LNCaP clone FGC (cell line): ENCODE results near the gene INCENP.

Source experiments
- DNase-seq: peaks from one replicate; pipeline ENCODE4 v3.0.0-alpha.2; 2011; ENCODE audit warnings: low read depth
- H3K4me3 ChIP-seq: 2 replicates; pipeline ENCODE4 v1.5.1; 2011; ENCODE audit warnings: mild to moderate bottlenecking, low read depth, low read length, control low read depth
- TF ChIP-seq, protein P1 (sequence below): IDR thresholded peaks from 2 replicates; pipeline ENCODE4 v1.5.1; 2012; ENCODE audit warnings: mild to moderate bottlenecking; ENCODE audit not compliant: control insufficient read depth, insufficient read depth; ENCODE audit errors: extremely low read depth

INCENP gene

DNA sequence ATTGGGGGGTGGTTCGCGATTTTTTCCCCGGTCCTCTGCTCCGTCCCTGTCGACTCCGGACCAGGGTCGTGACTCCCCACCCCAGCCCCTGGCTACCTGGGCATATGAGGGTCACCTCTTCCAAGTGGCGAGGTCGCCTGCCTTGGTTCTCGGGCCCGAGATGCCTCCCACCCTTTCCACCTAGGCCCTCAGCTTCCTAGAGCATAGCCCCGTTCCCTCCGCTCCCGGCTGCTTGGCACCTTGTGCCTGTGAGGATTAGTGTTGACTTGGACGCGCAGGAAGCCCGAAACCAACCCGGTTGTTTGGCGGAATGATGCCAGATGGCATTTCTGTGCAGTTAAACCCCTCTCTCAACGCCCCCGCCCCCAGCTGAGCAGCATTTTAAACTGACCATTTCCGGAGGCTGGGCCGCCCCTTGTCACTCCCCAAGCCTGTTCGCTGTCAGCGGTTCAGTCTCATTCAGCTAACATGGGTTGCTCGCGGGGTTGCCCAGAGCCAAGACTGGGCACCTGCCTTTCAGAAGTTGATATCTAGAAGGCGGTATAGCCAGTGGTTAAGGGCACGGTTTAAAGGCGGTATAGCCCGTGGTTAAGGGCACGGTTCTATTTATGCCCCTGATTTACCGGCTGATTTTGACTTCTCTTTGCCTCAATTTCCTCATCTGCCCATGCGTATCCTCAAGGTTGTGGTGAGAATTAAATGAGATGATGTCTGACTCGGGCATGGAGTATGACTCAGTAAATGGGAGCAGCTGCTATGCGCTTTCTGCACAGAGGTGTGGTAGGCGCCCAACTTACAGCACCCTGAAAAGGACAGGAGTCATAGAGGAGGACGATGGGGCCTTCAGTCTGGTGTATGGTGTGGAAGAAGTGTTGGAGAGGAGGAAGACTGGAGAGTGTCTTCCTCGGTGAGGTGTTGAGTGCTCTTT lies 639 bp downstream of the INCENP start:
- peak; percentile 8 for DNase-seq
- TF ChIP-seq, protein P1, sequence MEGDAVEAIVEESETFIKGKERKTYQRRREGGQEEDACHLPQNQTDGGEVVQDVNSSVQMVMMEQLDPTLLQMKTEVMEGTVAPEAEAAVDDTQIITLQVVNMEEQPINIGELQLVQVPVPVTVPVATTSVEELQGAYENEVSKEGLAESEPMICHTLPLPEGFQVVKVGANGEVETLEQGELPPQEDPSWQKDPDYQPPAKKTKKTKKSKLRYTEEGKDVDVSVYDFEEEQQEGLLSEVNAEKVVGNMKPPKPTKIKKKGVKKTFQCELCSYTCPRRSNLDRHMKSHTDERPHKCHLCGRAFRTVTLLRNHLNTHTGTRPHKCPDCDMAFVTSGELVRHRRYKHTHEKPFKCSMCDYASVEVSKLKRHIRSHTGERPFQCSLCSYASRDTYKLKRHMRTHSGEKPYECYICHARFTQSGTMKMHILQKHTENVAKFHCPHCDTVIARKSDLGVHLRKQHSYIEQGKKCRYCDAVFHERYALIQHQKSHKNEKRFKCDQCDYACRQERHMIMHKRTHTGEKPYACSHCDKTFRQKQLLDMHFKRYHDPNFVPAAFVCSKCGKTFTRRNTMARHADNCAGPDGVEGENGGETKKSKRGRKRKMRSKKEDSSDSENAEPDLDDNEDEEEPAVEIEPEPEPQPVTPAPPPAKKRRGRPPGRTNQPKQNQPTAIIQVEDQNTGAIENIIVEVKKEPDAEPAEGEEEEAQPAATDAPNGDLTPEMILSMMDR = no peak
- peak overlapping the region; percentile 98 for H3K4me3 ChIP-seq

DNA sequence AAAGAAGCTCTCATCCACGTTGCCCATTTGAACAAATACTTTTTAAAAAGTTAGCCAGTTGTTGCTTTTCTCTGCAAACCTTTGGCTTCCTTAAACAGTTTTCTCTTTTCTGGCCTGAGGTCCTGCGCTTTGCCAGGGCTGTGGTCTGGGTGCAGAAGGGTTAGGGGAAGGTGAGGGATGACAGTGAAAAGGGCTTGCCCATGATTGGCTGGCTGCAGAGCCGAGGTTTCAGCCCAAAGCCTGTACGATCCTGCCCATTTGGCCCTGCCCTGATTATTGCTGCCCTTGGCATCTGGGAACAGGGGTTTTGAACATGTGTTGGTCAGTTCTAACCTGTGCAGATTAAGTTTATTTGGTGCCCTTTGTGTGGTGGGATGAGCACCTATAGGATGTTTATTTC lies 1.5 kb downstream of the INCENP start:
- no peak for DNase-seq
- peak overlapping the region; percentile 98 for H3K4me3 ChIP-seq
- TF ChIP-seq, protein P1 = no peak

DNA sequence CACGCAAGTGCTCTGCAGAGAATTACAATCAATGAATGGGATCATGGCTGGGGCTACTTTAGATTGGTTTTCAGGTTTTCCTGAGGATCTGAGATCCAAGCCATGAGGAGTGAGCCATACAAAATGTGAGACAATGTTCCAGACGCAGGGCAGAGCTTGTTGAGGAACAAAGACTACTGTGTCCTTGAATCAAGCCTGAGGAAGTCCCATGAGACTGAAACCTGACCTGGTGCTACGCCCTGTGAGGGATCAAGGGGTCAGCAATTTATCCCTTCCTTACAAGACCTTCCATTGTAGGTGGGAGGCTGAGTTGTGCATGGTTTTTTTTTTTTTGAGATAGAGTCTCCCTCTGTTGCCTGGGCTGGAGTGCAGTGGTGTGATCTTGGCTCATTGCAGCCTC lies 2.1 kb downstream of the INCENP start:
- peak overlapping the region; percentile 98; the same call in 1 of the 2 replicates for H3K4me3 ChIP-seq
- TF ChIP-seq, protein P1 = no peak
- no peak for DNase-seq

DNA sequence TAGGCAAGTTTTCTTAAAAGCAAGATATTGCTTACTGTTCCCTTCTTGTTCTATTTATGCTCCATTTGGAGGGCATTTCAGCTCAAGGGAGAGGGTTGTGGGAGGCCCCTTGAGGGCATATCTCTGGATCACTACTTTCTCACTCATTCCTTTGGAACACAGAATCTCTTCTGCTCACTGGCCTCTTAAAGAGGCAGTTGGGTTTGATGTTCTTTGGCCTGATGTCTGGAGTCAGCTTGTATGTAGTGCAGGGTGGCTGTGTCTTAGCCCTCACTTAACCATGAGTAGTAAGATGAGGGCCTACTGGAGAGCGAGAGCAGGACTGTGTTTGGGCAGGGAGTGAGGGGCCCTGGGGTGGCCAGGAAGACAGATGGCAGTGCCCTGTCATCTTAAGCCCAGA lies 3.6 kb downstream of the INCENP start:
- TF ChIP-seq, protein P1 = no peak
- no peak overlapping the region for H3K4me3 ChIP-seq
- no peak for DNase-seq

DNA sequence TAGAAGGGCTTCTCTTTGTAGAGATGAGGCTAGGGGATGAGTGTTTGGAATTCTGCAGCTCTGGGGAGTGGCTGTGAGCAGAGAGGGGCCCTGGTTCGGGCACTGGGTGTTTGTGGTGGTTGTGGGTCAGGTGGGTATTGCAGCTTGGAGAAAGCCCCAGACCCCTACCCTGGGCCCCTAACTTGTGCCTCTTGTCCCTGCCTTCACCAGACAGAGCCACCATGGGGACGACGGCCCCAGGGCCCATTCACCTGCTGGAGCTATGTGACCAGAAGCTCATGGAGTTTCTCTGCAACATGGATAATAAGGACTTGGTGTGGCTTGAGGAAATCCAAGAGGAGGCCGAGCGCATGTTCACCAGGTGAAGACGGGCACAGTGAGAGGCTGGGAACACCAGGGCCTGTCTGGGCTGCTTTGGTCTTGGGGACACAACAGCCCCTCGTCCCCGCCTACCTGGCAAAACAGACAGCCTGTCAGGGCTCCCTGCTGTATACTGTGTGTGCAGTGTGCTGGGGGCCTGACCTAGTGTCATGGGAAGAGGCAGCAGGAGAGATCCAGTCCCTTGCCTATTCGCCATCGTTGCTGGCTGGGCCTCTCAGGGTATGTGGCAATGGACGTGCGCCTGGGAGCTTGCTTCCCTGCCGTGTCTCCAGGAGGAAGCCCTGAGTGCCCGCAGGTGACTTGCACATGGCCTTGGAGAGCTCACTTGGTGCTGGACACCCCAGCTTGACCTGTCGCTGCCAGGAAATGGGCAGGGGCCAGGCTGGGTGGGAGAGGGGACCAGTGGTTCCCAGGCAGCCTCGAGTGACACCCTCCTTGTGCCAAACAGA lies 4.3 kb downstream of the INCENP start:
- no peak for DNase-seq
- TF ChIP-seq, protein P1 = no peak
- H3K4me3 ChIP-seq = no peak overlapping the region

DNA sequence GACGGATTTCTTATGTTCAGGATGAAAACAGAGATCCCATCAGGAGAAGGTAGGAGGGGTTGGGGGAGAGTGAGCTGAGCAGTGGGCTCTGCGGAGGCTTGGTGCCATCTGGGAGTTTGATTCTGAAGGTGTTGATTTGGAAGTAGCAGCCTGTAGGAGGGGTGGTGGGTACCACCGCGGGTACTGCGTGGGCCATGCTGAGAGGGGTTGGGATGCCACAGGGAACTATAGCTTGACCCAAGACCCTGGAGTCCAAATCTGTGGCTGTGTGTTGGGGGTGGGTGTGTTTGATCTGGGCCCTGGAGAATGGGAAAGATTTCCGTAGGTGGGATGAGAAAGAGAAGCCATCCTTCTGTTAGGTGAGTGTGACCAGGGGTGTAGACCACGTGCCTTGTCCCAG lies 5.0 kb downstream of the INCENP start:
- DNase-seq = no peak
- TF ChIP-seq, protein P1 = no peak
- no peak overlapping the region for H3K4me3 ChIP-seq
